C4-2B (cell line): ENCODE measurements around the gene MOCOS.

Experiments used
- H3K27ac ChIP-seq: fragments of 450-650 bp; 2 replicates; pipeline ENCODE4 v1.5.1; 2017
- ZFX ChIP-seq: fragments of 450-650 bp; IDR thresholded peaks from 2 replicates; pipeline ENCODE4 v1.6.1; 2017
- TF ChIP-seq, protein P1 (sequence below): fragments of 450-650 bp; conservative IDR thresholded peaks from 2 replicates; pipeline ENCODE4 v1.5.1; 2017; ENCODE audit warnings: mild to moderate bottlenecking

Gene MOCOS

DNA sequence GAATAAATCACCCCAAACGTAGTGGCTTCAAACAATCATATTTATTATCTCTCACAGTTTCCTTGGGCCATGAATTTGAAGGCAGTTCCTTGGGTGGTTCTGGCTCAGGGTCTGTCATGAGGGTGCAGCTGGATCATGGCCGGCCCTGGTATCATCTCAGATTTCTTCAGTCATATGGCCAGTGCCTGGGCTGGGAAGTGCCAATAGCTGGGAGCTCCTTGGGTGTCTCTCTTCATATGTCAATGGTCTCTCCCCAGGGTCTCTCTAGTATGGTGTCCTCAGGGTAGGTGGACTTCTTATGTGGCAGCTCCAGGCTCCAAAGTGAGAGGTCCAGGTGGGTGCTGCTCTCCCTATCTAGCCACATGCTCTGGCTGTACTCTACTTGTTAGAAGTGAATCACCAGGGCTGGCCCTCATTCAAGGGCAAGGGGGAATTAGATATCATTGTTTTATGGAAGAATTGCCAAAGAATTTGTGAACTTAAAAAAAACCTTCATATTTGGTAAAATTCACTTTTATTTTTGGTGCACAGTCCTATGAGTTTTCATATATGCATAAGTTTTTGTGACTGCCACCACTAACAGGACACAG, 125.6 kb downstream of the MOCOS start:
- TF ChIP-seq ZFX, result no peak
- TF ChIP-seq, protein P1, sequence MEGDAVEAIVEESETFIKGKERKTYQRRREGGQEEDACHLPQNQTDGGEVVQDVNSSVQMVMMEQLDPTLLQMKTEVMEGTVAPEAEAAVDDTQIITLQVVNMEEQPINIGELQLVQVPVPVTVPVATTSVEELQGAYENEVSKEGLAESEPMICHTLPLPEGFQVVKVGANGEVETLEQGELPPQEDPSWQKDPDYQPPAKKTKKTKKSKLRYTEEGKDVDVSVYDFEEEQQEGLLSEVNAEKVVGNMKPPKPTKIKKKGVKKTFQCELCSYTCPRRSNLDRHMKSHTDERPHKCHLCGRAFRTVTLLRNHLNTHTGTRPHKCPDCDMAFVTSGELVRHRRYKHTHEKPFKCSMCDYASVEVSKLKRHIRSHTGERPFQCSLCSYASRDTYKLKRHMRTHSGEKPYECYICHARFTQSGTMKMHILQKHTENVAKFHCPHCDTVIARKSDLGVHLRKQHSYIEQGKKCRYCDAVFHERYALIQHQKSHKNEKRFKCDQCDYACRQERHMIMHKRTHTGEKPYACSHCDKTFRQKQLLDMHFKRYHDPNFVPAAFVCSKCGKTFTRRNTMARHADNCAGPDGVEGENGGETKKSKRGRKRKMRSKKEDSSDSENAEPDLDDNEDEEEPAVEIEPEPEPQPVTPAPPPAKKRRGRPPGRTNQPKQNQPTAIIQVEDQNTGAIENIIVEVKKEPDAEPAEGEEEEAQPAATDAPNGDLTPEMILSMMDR, result no peak
- no peak overlapping the region for H3K27ac ChIP-seq

DNA sequence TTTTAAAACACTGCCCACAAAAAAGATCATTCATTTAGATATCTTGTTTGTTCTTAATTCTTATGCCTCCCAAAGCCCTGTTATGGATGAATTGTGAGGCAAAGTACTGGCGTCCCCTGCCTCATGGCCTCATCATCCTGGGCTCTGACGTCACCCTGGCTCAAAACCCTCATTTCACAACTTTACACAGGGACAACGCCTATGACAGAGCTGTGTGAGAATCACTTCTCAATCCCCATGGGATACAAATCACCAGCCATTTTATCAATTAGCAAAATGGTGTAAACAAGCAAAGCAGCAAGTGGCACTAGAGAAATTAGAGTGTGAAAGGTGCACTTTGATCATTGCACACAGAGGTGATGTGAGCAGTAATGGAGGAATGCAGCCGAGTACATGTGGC, 126.8 kb downstream of the MOCOS start:
- no peak for TF ChIP-seq ZFX
- TF ChIP-seq, protein P1, result no peak
- H3K27ac ChIP-seq, result no peak overlapping the region

DNA sequence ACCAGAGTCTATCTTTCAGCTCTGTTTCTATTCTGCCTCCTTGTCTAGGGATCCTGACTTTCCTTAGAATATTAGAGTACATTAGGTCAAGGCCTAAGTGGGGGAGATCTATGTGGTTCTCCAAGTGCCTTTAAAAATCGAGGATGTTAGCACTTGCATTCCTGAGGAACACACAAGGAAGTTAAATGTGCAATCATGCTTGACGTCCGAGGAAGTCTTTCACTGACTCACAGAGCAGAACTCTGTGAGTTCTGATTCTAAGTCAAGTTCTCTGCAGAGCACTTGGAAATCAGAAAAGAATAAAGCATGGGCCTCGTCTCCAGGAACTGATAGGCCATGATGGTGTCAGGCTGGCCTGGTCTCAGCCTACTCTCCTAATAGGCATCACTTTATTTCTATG, 127.5 kb downstream of the MOCOS start:
- H3K27ac ChIP-seq, result no peak overlapping the region
- TF ChIP-seq, protein P1, result no peak
- TF ChIP-seq ZFX, result no peak

DNA sequence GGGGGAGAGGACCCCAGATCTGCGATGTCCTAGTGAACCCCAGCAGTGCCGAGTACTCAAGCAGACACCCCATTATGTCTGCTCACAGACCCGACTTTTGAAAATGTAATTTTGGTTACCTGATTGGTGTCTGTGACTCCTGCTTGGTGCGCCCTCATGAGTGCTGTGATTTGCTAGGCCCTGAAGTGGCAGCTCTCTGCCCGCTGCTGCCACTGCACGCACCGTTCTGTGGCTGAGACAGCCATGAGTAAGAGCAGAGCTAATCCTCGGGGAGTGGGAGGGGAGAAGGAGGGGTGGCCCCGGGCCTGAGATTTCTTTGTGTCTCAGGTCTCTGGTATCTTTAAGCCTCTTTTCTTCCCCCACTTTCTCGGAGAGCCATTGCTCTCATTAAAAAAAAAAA, 128.4 kb downstream of the MOCOS start:
- no peak for TF ChIP-seq ZFX
- TF ChIP-seq, protein P1, result no peak
- no peak overlapping the region for H3K27ac ChIP-seq

DNA sequence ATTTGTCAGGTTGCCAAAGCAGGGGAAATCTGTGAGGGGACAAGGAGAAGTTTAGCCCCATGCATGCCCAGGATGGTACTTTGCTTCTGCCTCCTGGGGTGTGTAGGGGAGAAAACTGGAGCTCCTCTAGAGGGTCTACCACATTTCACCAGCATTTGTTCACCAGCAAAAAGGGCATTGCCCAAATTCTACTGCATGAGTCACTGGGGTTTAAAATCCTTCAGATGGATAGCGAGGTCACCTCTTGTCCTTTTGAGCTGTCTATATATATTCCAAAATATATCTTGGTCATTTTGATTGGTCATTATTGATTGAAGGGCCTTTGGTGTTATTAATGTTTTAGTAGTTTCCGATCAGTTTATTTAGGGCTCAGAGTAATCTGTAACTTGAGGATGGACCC, 128.9 kb downstream of the MOCOS start:
- no peak overlapping the region for H3K27ac ChIP-seq

More for the DNA sequence above, 128.9 kb downstream of the MOCOS start:
- TF ChIP-seq, protein P1, result no peak
- no peak for TF ChIP-seq ZFX
